ENCODE results near the gene KCNQ1.

The KCNQ1 gene

DNA sequence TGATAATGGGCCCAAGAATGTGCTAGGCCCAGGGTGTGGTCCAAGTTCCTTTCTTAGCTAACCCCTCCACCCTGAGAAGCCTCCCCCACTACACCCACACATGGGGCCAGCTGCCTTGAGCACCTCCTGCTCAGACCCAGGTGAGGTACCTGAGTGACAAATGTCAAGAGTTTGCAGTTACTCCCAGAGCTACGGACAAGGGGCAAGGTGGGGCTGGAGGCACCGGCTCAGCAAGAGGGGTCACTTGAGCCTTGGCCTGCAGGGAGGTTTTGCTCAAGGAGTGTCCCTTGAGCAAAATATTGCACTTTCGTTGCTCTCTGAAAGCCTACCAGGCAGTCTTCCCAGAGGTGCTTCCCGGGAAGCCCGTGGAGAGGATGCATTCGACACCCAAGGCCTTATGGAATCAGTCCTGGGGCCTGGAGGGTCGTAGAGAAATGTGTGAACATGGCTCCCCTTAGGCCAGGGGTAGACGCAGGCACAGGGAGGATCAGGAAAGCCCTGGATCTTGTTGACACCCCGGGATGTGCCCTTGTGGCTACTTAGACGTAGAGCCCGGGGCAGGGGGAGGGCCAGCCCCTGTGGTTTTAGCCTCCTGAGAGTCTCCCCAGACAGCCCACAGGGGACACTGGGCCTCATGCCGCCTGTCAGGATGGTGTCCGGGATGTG, 114.2 kb downstream of the KCNQ1 start:
- no peaks in the 10 kb centered on the region for H3K9me2 ChIP-seq (ENCODE audit: low read depth, low read length)
- no peaks in the 10 kb centered on the region for H3K36me3 ChIP-seq (ENCODE audit: insufficient read depth, low read length)
- H3K4me2 ChIP-seq (ENCODE audit: low read length), result no peak overlapping the region
- no peak overlapping the region for H2AFZ ChIP-seq (ENCODE audit: low read length)
- no peaks in the 10 kb centered on the region for H3K4me1 ChIP-seq (ENCODE audit: insufficient read depth, low read length, severe bottlenecking)
- no peak overlapping the region for H3K4me3 ChIP-seq (ENCODE audit: low read depth, low read length, poor library complexity, severe bottlenecking)
- H3K27me3 ChIP-seq (ENCODE audit: insufficient read depth, low read length), result peaks cover 4% of the 10 kb centered on the region; the same call in 1 of the 2 replicates
- H3K9ac ChIP-seq (ENCODE audit: low read length), result no peak overlapping the region
- no peak overlapping the region for H3K27ac ChIP-seq (ENCODE audit: low read depth, low read length, poor library complexity, severe bottlenecking)
- no peaks in the 10 kb centered on the region for H3K9me3 ChIP-seq (ENCODE audit: low read length)
- TF ChIP-seq, protein P1, sequence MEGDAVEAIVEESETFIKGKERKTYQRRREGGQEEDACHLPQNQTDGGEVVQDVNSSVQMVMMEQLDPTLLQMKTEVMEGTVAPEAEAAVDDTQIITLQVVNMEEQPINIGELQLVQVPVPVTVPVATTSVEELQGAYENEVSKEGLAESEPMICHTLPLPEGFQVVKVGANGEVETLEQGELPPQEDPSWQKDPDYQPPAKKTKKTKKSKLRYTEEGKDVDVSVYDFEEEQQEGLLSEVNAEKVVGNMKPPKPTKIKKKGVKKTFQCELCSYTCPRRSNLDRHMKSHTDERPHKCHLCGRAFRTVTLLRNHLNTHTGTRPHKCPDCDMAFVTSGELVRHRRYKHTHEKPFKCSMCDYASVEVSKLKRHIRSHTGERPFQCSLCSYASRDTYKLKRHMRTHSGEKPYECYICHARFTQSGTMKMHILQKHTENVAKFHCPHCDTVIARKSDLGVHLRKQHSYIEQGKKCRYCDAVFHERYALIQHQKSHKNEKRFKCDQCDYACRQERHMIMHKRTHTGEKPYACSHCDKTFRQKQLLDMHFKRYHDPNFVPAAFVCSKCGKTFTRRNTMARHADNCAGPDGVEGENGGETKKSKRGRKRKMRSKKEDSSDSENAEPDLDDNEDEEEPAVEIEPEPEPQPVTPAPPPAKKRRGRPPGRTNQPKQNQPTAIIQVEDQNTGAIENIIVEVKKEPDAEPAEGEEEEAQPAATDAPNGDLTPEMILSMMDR (IDR thresholded peaks at IDR 0.05; ENCODE audit: low read length), result no peak
- no peak for TF ChIP-seq EZH2 (IDR thresholded peaks at IDR 0.05; ENCODE audit: borderline replicate concordance, low read length)
- no peaks in the 10 kb centered on the region for H3K79me2 ChIP-seq (ENCODE audit: insufficient read depth, low read length)
- no peaks in the 10 kb centered on the region for H3F3A ChIP-seq (ENCODE audit: insufficient read depth, low read length)
- H4K20me1 ChIP-seq (ENCODE audit: insufficient read depth, low read length), result no peaks in the 10 kb centered on the region

- H3F3A ChIP-seq (ENCODE audit: insufficient read depth, low read length), result no peaks in the 10 kb centered on the region
- no peaks in the 10 kb centered on the region for H3K4me1 ChIP-seq (ENCODE audit: insufficient read depth, low read length, severe bottlenecking)
- TF ChIP-seq, protein P1 (IDR thresholded peaks at IDR 0.05; ENCODE audit: low read length), result no peak
- no peak for TF ChIP-seq EZH2 (IDR thresholded peaks at IDR 0.05; ENCODE audit: borderline replicate concordance, low read length)
- no peak overlapping the region for H3K9ac ChIP-seq (ENCODE audit: low read length)
- H3K27me3 ChIP-seq (ENCODE audit: insufficient read depth, low read length), result no peaks in the 10 kb centered on the region; the same call in 1 of the 2 replicates
- no peak overlapping the region for H3K4me3 ChIP-seq (ENCODE audit: low read depth, low read length, poor library complexity, severe bottlenecking)
- no peaks in the 10 kb centered on the region for H4K20me1 ChIP-seq (ENCODE audit: insufficient read depth, low read length)
- H3K79me2 ChIP-seq (ENCODE audit: insufficient read depth, low read length), result no peaks in the 10 kb centered on the region
- H3K9me3 ChIP-seq (ENCODE audit: low read length), result no peaks in the 10 kb centered on the region
- H3K4me2 ChIP-seq (ENCODE audit: low read length), result no peak overlapping the region
- H3K9me2 ChIP-seq (ENCODE audit: low read depth, low read length), result no peaks in the 10 kb centered on the region
- no peak overlapping the region for H3K27ac ChIP-seq (ENCODE audit: low read depth, low read length, poor library complexity, severe bottlenecking)
- no peaks in the 10 kb centered on the region for H3K36me3 ChIP-seq (ENCODE audit: insufficient read depth, low read length)
- no peak overlapping the region for H2AFZ ChIP-seq (ENCODE audit: low read length)
Measured at GRCh38 chr11:2559527-2560311, 114.9 kb downstream of the KCNQ1 start.

DNA sequence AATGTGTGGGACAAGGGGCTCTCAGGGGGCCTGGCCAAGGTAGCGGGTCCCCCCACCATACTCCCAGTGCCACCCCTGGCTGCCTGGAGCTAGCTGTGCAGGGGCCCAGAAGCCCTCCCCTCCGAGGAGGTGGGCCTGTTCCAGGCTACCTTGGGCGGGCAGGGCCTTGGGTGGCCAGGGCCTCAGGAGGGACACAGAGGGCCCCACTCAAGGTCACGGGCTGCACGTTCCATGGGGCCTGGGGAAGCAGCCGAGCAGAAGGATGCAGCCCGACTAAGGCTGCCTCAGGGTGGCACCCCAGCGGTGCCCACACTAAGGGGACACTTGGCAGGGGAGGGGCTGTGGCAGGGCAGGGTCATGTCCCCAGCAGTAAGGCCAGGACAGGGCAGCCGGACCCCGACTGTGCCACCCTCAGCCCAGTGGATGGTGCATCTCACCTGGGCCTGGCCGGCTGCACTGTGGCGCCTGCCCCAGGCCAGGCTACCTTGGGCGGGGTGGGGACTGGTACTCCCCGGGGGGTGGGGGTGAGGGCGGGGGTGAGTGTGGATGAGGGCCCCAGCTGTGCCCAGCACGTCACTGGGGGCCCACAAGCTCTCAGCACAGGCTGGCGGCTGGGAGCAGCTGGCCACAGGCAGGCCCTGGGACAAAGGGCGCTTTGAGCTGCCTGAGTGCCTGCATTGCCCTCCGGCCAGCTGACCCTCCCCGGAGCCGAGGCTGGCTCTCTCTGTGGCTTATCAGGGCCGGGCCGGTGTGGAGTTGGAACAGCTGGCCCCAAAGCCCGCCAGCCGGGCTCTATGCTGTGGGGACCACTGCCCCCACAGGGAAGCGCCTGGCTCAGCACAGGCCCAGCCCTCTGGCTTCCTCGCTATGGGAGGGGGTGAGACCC, 117.1 kb downstream of the KCNQ1 start:
- no peaks in the 10 kb centered on the region for H3K79me2 ChIP-seq (ENCODE audit: insufficient read depth, low read length)
- H3F3A ChIP-seq (ENCODE audit: insufficient read depth, low read length), result no peaks in the 10 kb centered on the region
- TF ChIP-seq, protein P1 (IDR thresholded peaks at IDR 0.05; ENCODE audit: low read length), result no peak
- no peak for TF ChIP-seq EZH2 (IDR thresholded peaks at IDR 0.05; ENCODE audit: borderline replicate concordance, low read length)
- no peaks in the 10 kb centered on the region for H3K4me1 ChIP-seq (ENCODE audit: insufficient read depth, low read length, severe bottlenecking)
- H4K20me1 ChIP-seq (ENCODE audit: insufficient read depth, low read length), result no peaks in the 10 kb centered on the region
- no peak overlapping the region for H3K4me3 ChIP-seq (ENCODE audit: low read depth, low read length, poor library complexity, severe bottlenecking)
- H3K27me3 ChIP-seq (ENCODE audit: insufficient read depth, low read length), result no peaks in the 10 kb centered on the region; the same call in 1 of the 2 replicates
- H3K36me3 ChIP-seq (ENCODE audit: insufficient read depth, low read length), result no peaks in the 10 kb centered on the region
- H3K9me3 ChIP-seq (ENCODE audit: low read length), result no peaks in the 10 kb centered on the region
- H3K4me2 ChIP-seq (ENCODE audit: low read length), result no peak overlapping the region
- H3K9me2 ChIP-seq (ENCODE audit: low read depth, low read length), result no peaks in the 10 kb centered on the region
- H3K27ac ChIP-seq (ENCODE audit: low read depth, low read length, poor library complexity, severe bottlenecking), result no peak overlapping the region
- no peak overlapping the region for H3K9ac ChIP-seq (ENCODE audit: low read length)
- H2AFZ ChIP-seq (ENCODE audit: low read length), result no peak overlapping the region
